Effector memory CD4-positive, alpha-beta T cell (primary cell): ENCODE data around the gene PHLDB1.
A peak's percentile ranks its signal among the peaks of the same experiment; 100 is the strongest.
"Not testable (repeated sequence)": the region's sequence is repeated elsewhere in the genome, so short reads cannot be mapped to it uniquely, and the experiment has no call there.

Experiments
- DNase-seq, 3 donors: peaks; one replicate each; pipeline ENCODE4 v3.0.0-alpha.2; 2020
- H3K27ac ChIP-seq: 2 replicates; pipeline ENCODE4 v1.7.0; 2013; ENCODE audit warnings: mild to moderate bottlenecking, low read length, moderate library complexity; ENCODE audit not compliant: insufficient read depth, poor library complexity, severe bottlenecking
- H3K27me3 ChIP-seq: replicated peaks from 2 replicates; pipeline ENCODE4 v1.7.0; 2013; ENCODE audit warnings: mild to moderate bottlenecking, low read length; ENCODE audit not compliant: insufficient read depth, control insufficient read depth, poor library complexity, severe bottlenecking
- H3K36me3 ChIP-seq: 2 replicates; pipeline ENCODE4 v1.7.0; 2013; ENCODE audit warnings: mild to moderate bottlenecking, low read length, moderate library complexity; ENCODE audit not compliant: control insufficient read depth, insufficient read depth
- H3K4me1 ChIP-seq: 2 replicates; pipeline ENCODE4 v1.7.0; 2013; ENCODE audit warnings: low read length, mild to moderate bottlenecking; ENCODE audit not compliant: control insufficient read depth, insufficient read depth, poor library complexity, severe bottlenecking
- H3K4me3 ChIP-seq: 2 replicates; pipeline ENCODE4 v1.7.0; 2013; ENCODE audit warnings: low read length, low read depth, mild to moderate bottlenecking; ENCODE audit not compliant: insufficient read depth, poor library complexity, severe bottlenecking
- H3K9me3 ChIP-seq: 2 replicates; pipeline ENCODE4 v1.7.0; 2013; ENCODE audit warnings: mild to moderate bottlenecking, low read length, moderate library complexity; ENCODE audit not compliant: control insufficient read depth
- total RNA-seq, 3 donors: gene quantifications; one replicate each; lab custom pipeline; 2026; lab: John Stamatoyannopoulos, UW

Gene PHLDB1
- total RNA-seq = 2.9 to 4.5 (median 3.5) reads per million in 3 donors

- peak; percentile 43 to 52 (median 45) for DNase-seq
- peak within 1 kb of the TSS; percentile 77 for H3K4me3 ChIP-seq
- no peaks in the 10 kb centered on the region for H3K9me3 ChIP-seq
- H3K27me3 ChIP-seq = no peaks in the 10 kb centered on the region
- H3K27ac ChIP-seq = peak within 1 kb of the TSS; percentile 80
- H3K4me1 ChIP-seq = peaks cover 36% of the 10 kb centered on the region
- H3K36me3 ChIP-seq = no peaks in the 10 kb centered on the region
These were observed at the start of gene PHLDB1 for GRCh38 chr11:118607401-118608359. TSS of gene PHLDB1 (plus strand) at chr11:118607615. CDS start at chr11:118613837, 6,222 bp downstream.

GRCh38 chr11:118560806-118561205, 46.6 kb upstream of the PHLDB1 start:
- DNase-seq = no peak
- Histone ChIP-seq H3K36me3 (peaks cover 16% of the 10 kb centered on the region), H3K27me3 (no peaks in the 10 kb centered on the region), H3K4me1 (peaks cover 3% of the 10 kb centered on the region), H3K9me3 (no peaks in the 10 kb centered on the region), H3K27ac (no peak overlapping the region), H3K4me3 (no peak overlapping the region)

DNA sequence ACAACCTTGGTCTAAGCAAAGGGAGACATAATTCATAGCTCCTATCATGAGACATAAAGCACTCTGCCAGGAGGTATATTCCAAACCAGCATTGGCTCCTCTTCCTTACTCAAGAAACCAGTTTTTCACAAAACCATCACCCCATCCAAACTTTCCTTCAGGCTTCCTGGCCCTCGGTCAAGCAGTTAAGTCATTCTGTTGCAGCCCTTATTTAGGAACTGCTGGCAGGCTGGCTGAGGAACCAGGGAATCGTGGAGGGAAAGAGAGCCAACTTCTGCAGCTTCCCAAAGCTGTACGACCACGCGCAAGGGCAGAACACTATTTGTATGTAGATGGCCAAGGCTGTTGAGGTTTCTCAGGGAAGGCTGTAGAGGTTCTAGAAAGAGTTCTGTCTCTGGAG, 42.4 kb upstream of the PHLDB1 start:
- Histone ChIP-seq H3K4me1 (peaks cover 3% of the 10 kb centered on the region), H3K36me3 (no peaks in the 10 kb centered on the region), H3K9me3 (no peaks in the 10 kb centered on the region), H3K27me3 (no peaks in the 10 kb centered on the region), H3K27ac (no peak overlapping the region), H3K4me3 (no peak overlapping the region)
- DNase-seq = no peak

DNA sequence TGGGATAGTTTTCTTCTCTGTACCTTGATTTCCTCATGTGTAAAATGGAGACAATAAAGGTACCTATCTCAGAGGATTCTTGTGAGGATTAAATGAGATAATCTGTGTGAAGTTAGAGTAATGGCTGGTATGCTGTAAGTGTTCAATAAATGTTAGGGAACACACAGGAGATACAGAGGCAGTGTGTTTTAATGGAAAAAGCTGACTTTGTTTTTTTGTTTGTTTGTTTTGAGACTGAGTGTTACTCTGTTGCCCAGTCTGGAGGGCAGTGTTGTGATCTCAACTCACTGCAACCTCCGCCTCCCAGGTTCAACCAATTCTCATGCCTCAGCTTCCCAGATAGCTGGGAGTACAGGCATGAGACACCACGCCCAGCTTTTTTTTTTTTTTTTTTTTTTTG, 37.7 kb upstream of the PHLDB1 start:
- Histone ChIP-seq H3K4me1 (peaks cover 10% of the 10 kb centered on the region), H3K27ac (no peak overlapping the region), H3K9me3 (no peaks in the 10 kb centered on the region), H3K36me3 (no peaks in the 10 kb centered on the region), H3K4me3 (no peak overlapping the region), H3K27me3 (no peaks in the 10 kb centered on the region)
- DNase-seq = no peak

- Histone ChIP-seq H3K4me3 (no peak overlapping the region), H3K27ac (peak overlapping the region; percentile 99), H3K9me3 (no peaks in the 10 kb centered on the region), H3K4me1 (peaks cover 11% of the 10 kb centered on the region), H3K36me3 (no peaks in the 10 kb centered on the region), H3K27me3 (no peaks in the 10 kb centered on the region)
- no peak for DNase-seq
These were observed 36.6 kb upstream of the PHLDB1 start for GRCh38 chr11:118570787-118571186.

GRCh38 chr11:118571701-118572060, 35.7 kb upstream of the PHLDB1 start:
- peak overlapping the region; percentile 99 for H3K27ac ChIP-seq
- H3K9me3 ChIP-seq, H3K36me3 ChIP-seq, H3K27me3 ChIP-seq, DNase-seq: not testable (repeated sequence)
- H3K4me3 ChIP-seq = peak overlapping the region; percentile 98
- peaks cover 16% of the 10 kb centered on the region for H3K4me1 ChIP-seq

DNA sequence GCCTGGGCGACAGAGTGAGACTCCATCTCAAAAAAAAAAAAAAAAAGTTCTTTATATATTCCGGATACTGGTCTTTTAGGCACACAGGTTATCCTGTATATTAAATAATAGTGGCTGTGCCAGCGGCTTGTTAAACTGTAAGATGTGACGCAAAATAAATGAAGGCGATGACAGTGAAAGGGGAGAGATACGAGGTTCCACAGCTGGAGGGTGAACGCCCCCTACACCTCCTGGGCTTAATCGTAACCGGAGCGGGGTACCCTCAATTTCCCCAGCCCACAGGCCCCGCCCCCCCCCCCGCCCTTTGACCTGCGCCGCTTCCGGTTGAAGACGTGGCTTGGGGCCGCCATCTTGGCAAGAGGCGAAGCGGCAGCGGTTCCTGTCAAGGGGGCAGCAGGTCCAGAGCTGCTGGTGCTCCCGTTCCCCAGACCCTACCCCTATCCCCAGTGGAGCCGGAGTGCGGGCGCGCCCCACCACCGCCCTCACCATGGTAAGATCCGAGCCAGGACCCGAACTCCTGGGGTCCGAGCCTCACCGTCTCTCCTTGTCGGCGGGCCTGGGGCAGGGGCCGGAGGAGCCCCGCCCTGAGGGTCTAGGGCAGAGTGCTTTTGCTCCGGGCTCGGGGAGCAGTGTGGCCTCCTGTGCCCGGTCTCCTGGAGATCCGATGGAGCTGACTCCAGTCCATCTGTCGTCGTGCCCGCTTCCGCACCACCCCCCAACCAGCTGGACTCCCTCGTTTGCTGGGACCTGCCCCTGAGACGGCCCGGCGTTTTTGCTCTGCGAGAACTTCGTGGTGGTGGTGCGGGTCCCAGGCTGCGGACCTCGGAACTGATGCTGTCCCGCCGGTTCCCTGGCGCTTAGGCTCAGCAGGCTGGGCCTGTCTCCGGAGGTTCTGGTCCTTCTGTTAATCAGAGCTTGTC, 35.1 kb upstream of the PHLDB1 start, which contains the start of gene ARCN1:
TSS of gene ARCN1 (plus strand) at position 349 of the 920 bp plus-strand sequence. CDS start at position 488, 139 bp downstream.
- no peaks in the 10 kb centered on the region for H3K27me3 ChIP-seq
- peak within 1 kb of the TSS; percentile 98 for H3K4me3 ChIP-seq
- H3K9me3 ChIP-seq = no peaks in the 10 kb centered on the region
- peak within 1 kb of the TSS; percentile 99 for H3K27ac ChIP-seq
- DNase-seq = peak; percentile 64 to 74 (median 72)
- peaks cover 16% of the 10 kb centered on the region for H3K4me1 ChIP-seq
- H3K36me3 ChIP-seq = no peaks in the 10 kb centered on the region

GRCh38 chr11:118572981-118573550, 34.3 kb upstream of the PHLDB1 start:
- Histone ChIP-seq H3K27ac (peak overlapping the region; percentile 99), H3K9me3 (no peaks in the 10 kb centered on the region), H3K36me3 (no peaks in the 10 kb centered on the region), H3K27me3 (no peaks in the 10 kb centered on the region), H3K4me1 (peaks cover 16% of the 10 kb centered on the region), H3K4me3 (peak overlapping the region; percentile 98)
- DNase-seq = peak in 2 of 3 donors; percentile 14 to 28

GRCh38 chr11:118574636-118575035, 32.8 kb upstream of the PHLDB1 start:
- H3K36me3 ChIP-seq = no peaks in the 10 kb centered on the region
- H3K4me1 ChIP-seq = peaks cover 23% of the 10 kb centered on the region
- no peak overlapping the region for H3K4me3 ChIP-seq
- H3K27me3 ChIP-seq = no peaks in the 10 kb centered on the region
- H3K27ac ChIP-seq = no peak overlapping the region
- H3K9me3 ChIP-seq = no peaks in the 10 kb centered on the region
- no peak for DNase-seq
